H1 (cell line): ENCODE measurements around the gene NFIX. TPM values are rescaled to one million over a fixed set of nuclear protein-coding genes. Genes with fewer than 3 reads are reported as not detected.
A peak's percentile ranks its signal among the peaks of the same experiment; 100 is the strongest.
"Not testable (repeated sequence)": the region's sequence is repeated elsewhere in the genome, so short reads cannot be mapped to it uniquely, and the experiment has no call there.

Experiments used
- CTCF ChIA-PET: fragments of 300-600 bp; sonication (Branson Sonifier 250); formaldehyde crosslinking; loops from one replicate; lab custom pipeline; 2021; ENCODE audit not compliant: partially characterized antibody; lab: Charles Lee
- POLR2A ChIA-PET: fragments of 300-600 bp; sonication (Branson Sonifier 250); formaldehyde crosslinking; loops from one replicate; lab custom pipeline; 2021; ENCODE audit warnings: inconsistent platforms; ENCODE audit not compliant: partially characterized antibody; lab: Charles Lee
- DNase-seq, 2 experiments: peaks; one replicate each; pipeline versions ENCODE4 v3.0.0 to v3.0.0-alpha.2; 2010 to 2022; ENCODE audit warnings: low spot score in 2 of 2, low read depth in 1 of 2, mixed read lengths in 1 of 2
- FAIRE-seq: peaks from 2 replicates; lab custom pipeline; 2011; peaks lifted over from hg19 to GRCh38; lab: Jason Lieb, UNC
- H2AFZ ChIP-seq: 2 replicates; pipeline ENCODE4 v1.8.1; 2012; ENCODE audit warnings: low read length, inconsistent platforms
- H2AK5ac ChIP-seq: 2 replicates; pipeline ENCODE4 v1.6.1; 2013; ENCODE audit warnings: low read depth, low read length
- H2BK120ac ChIP-seq: replicated peaks from 2 replicates; pipeline ENCODE3; 2013; ENCODE audit warnings: low read depth, low read length, inconsistent platforms
- H2BK12ac ChIP-seq: 2 replicates; pipeline ENCODE4 v1.6.1; 2013; ENCODE audit warnings: low read depth, low read length
- H2BK15ac ChIP-seq: 2 replicates; pipeline ENCODE4 v1.6.1; 2013; ENCODE audit warnings: low read length
- H2BK20ac ChIP-seq: 2 replicates; pipeline ENCODE4 v1.6.1; 2013; ENCODE audit warnings: low read length
- H2BK5ac ChIP-seq: 2 replicates; pipeline ENCODE4 v1.6.1; 2013; ENCODE audit warnings: low read depth, low read length
- H3K14ac ChIP-seq: 2 replicates; pipeline ENCODE4 v1.6.1; 2013; ENCODE audit warnings: inconsistent platforms; ENCODE audit not compliant: insufficient read length
- H3K18ac ChIP-seq: 2 replicates; pipeline ENCODE4 v1.6.1; 2013; ENCODE audit warnings: low read length; ENCODE audit errors: extremely low read depth
- H3K23ac ChIP-seq: 2 replicates; pipeline ENCODE4 v1.6.1; 2013; ENCODE audit warnings: inconsistent platforms; ENCODE audit not compliant: insufficient read length
- H3K23me2 ChIP-seq: 2 replicates; pipeline ENCODE4 v1.6.1; 2013; ENCODE audit warnings: low read depth, low read length
- H3K27ac ChIP-seq: 2 replicates; pipeline ENCODE4 v1.6.1; 2011; ENCODE audit warnings: low read depth, low read length, inconsistent platforms
- H3K27me3 ChIP-seq, 4 experiments: replicated peaks in 1 of 4; 1 replicate in 1 of 4; 2 replicates in 3 of 4; pipeline versions ENCODE4 v1.6.1 to v1.8.1; 2011 to 2013; ENCODE audit warnings: low read length in 3 of 4, mild to moderate bottlenecking in 3 of 4, inconsistent platforms in 2 of 4, mixed read lengths in 2 of 4, moderate library complexity in 1 of 4; ENCODE audit not compliant: control insufficient read depth in 3 of 4, insufficient read depth in 3 of 4; ENCODE audit errors: extremely low read depth in 1 of 4
- H3K36me3 ChIP-seq, 4 experiments: 2 replicates each; pipeline versions ENCODE4 v1.6.1 to v1.8.1; 2011 to 2013; ENCODE audit warnings: mild to moderate bottlenecking in 4 of 4, low read length in 3 of 4, moderate library complexity in 2 of 4, control low read depth in 1 of 4, inconsistent platforms in 1 of 4; ENCODE audit not compliant: insufficient read depth in 4 of 4, control insufficient read depth in 2 of 4
- H3K4ac ChIP-seq: replicated peaks from 2 replicates; pipeline ENCODE3; 2013; ENCODE audit warnings: low read length, low read depth, mixed read lengths, inconsistent platforms; ENCODE audit not compliant: insufficient read length
- H3K4me1 ChIP-seq, 4 experiments: replicated peaks in 1 of 4; 1 replicate in 1 of 4; 2 replicates in 3 of 4; pipeline versions ENCODE4 v1.6.1 to v1.8.1; 2011 to 2013; ENCODE audit warnings: low read length in 3 of 4, inconsistent platforms in 2 of 4, mixed read lengths in 1 of 4; ENCODE audit not compliant: insufficient read depth in 4 of 4, control insufficient read depth in 3 of 4
- H3K4me2 ChIP-seq, 2 experiments: 2 replicates each; pipeline versions ENCODE4 v1.6.1 to v1.8.1; 2011 to 2013; ENCODE audit warnings: low read depth in 2 of 2, low read length in 2 of 2, control low read depth in 1 of 2, inconsistent platforms in 1 of 2, mild to moderate bottlenecking in 1 of 2; ENCODE audit not compliant: insufficient read depth in 1 of 2
- H3K4me3 ChIP-seq, 4 experiments: fragments of 200-600, 300-600 bp in 1 of 4; sonication (generic), shearing (Covaris generic), sonication (Bioruptor Twin) in 1 of 4; 2 replicates each; pipeline versions ENCODE4 v1.5.1 to v1.8.1; 2011 to 2016; ENCODE audit warnings: low read length in 4 of 4, low read depth in 3 of 4, control low read depth in 2 of 4, inconsistent platforms in 2 of 4, mild to moderate bottlenecking in 2 of 4, mixed read lengths in 1 of 4, moderate library complexity in 1 of 4; ENCODE audit not compliant: insufficient read depth in 2 of 4; ENCODE audit errors: extremely low read depth in 1 of 4
- H3K56ac ChIP-seq: replicated peaks from 2 replicates; pipeline ENCODE3; 2013; ENCODE audit warnings: low read depth, mild to moderate bottlenecking, mixed read lengths, low read length, inconsistent platforms; ENCODE audit not compliant: insufficient read length
- H3K79me1 ChIP-seq: 2 replicates; pipeline ENCODE4 v1.6.1; 2013; ENCODE audit warnings: low read depth, low read length, control low read depth
- H3K79me2 ChIP-seq, 2 experiments: 2 replicates each; pipeline versions ENCODE4 v1.6.1 to v1.8.1; 2012 to 2013; ENCODE audit warnings: low read length in 2 of 2, mild to moderate bottlenecking in 2 of 2, inconsistent platforms in 1 of 2; ENCODE audit not compliant: insufficient read depth in 2 of 2, control insufficient read depth in 1 of 2
- H3K9ac ChIP-seq, 4 experiments: replicated peaks in 1 of 4; 1 replicate in 1 of 4; 2 replicates in 3 of 4; pipeline versions ENCODE4 v1.6.1 to v1.8.1; 2011 to 2013; ENCODE audit warnings: low read depth in 3 of 4, low read length in 3 of 4, control low read depth in 2 of 4, mild to moderate bottlenecking in 2 of 4, moderate library complexity in 2 of 4, inconsistent platforms in 1 of 4; ENCODE audit errors: extremely low read depth in 1 of 4
- H3K9me3 ChIP-seq, 2 experiments: 2 replicates each; pipeline versions ENCODE4 v1.6.1 to v1.8.1; 2012 to 2013; ENCODE audit warnings: mild to moderate bottlenecking in 2 of 2, moderate library complexity in 2 of 2, control low read depth in 1 of 2, inconsistent platforms in 1 of 2, low read depth in 1 of 2, low read length in 1 of 2, mixed read lengths in 1 of 2; ENCODE audit not compliant: insufficient read depth in 2 of 2
- H4K20me1 ChIP-seq, 2 experiments: replicated peaks in 1 of 2; 2 replicates each; pipeline versions ENCODE3 to v1.8.1; 2011 to 2013; ENCODE audit warnings: inconsistent platforms in 2 of 2, low read length in 2 of 2, mild to moderate bottlenecking in 1 of 2; ENCODE audit not compliant: insufficient read depth in 2 of 2, control insufficient read depth in 1 of 2
- H4K5ac ChIP-seq: 2 replicates; pipeline ENCODE4 v1.6.1; 2013; ENCODE audit warnings: low read length, low read depth, mixed read lengths, inconsistent platforms; ENCODE audit not compliant: insufficient read length
- H4K8ac ChIP-seq: 2 replicates; pipeline ENCODE4 v1.8.0; 2013; ENCODE audit warnings: mild to moderate bottlenecking, moderate library complexity, low read length, inconsistent platforms; ENCODE audit not compliant: insufficient read depth; ENCODE audit errors: extremely low read depth
- H4K91ac ChIP-seq: replicated peaks from 2 replicates; pipeline ENCODE3; 2013; ENCODE audit warnings: low read length, mixed read lengths, inconsistent platforms; ENCODE audit not compliant: insufficient read length
- KDM1A ChIP-seq: fragments of 200-600, 300-600 bp; sonication (generic); IDR thresholded peaks from 2 replicates; pipeline ENCODE4 v1.7.1; 2016; ENCODE audit warnings: mild to moderate bottlenecking, low read length, borderline replicate concordance
- WGBS, 2 experiments: shearing (Covaris generic) in 1 of 2; methylation state at CpG; one replicate each; pipeline versions ENCODE4 v1.1.6 to v1.1.7; 2013 to 2015; ENCODE audit warnings: low lambda C conversion rate in 2 of 2, mixed read lengths in 2 of 2, inconsistent platforms in 1 of 2, low coverage in 1 of 2, missing lambda C conversion rate in 1 of 2; ENCODE audit not compliant: insufficient replicate concordance in 2 of 2, insufficient coverage in 1 of 2, insufficient read length in 1 of 2; ENCODE audit errors: extremely low coverage in 1 of 2, missing lambda C conversion rate in 1 of 2; 5-methylcytosine and 5-hydroxymethylcytosine counted together
- polyA plus RNA-seq, 7 experiments: library from polyadenylated mRNA; depleted of rRNA in 3 of 7; stranded (reverse) in 5 of 7; unstranded in 2 of 7; fragments of >200 nt in 5 of 7; fragments of 200-250 nt in 2 of 7; gene quantifications; 1 replicate in 5 of 7; 2 replicates in 1 of 7; 4 replicates in 1 of 7; pipeline versions ENCODE4 v1.2.1 to v1.2.3, GENCODE V29; 2011 to 2013; ENCODE audit warnings: missing spikeins in 2 of 7, mixed read lengths in 2 of 7
- total RNA-seq: library from RNA; stranded (reverse); fragmentation: NEBNext Ultra II Directional; extraction: Animal tissue kit (Norgen Biotek cat#: 25700); gene quantifications from 2 replicates; pipeline ENCODE4 v1.2.1, GENCODE V29; 2021

NFIX gene
- total and polyA plus RNA-seq, 2 of the 8 experiments (the other 6 are each of a cell fraction or from before 2014, with no cell fraction given): 0.03 to 0.20 TPM

DNA sequence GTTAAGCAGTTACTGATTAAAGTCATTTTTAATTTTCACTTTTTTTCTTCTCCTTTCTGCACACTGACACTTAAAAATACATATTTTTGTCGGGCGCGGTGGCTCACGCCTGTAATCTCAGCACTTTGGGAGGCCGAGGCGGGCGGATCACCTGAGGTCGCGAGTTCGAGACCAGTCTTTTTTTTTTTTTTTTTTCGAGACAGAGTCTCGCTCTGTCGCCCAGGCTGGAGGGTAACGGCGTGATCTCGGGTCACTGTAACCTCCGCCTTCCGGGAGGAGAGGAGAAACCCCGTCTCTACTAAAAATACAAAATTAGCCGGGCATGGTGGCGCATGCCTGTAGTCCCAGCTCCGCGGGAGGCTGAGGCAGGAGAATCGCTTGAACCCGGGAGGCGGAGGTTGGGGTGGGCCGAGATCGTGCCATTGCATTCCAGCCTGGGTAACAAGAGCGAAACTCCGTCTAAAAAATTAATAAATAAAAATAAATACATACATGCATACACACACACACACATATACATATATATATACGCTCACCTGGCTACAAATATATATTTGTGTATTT lies 37.8 kb upstream of the NFIX start:
- H3K27me3 ChIP-seq, H2BK15ac ChIP-seq, H3K23ac ChIP-seq, H2BK120ac ChIP-seq, FAIRE-seq, H3K4me1 ChIP-seq, H3K18ac ChIP-seq, DNase-seq, H3K79me1 ChIP-seq, H2BK5ac ChIP-seq, H4K8ac ChIP-seq, H4K5ac ChIP-seq, H3K56ac ChIP-seq, H2AK5ac ChIP-seq, H2BK20ac ChIP-seq, H3K23me2 ChIP-seq, H2AFZ ChIP-seq, H4K91ac ChIP-seq, H4K20me1 ChIP-seq, H3K14ac ChIP-seq, H3K27ac ChIP-seq, H3K9me3 ChIP-seq, H3K9ac ChIP-seq, H3K4ac ChIP-seq, H2BK12ac ChIP-seq: not testable (repeated sequence)
- ChIA-PET POLR2A (interaction anchor here (0.8 to 8.1 kb wide), 8 partner anchors 5 to 72 kb away, joined by 3 to 71 read pairs (median 22); partner anchors contain the start of genes CALR, FARSA, GCDH and KLF1), CTCF (interaction anchor here (6.7 kb wide), 1 partner anchor 9 kb away, joined by 62 read pairs; no protein-coding TSS in a partner anchor)
- peak overlapping the region; percentile 67 to 81; a peak in 3 of 4 replicates for H3K4me2 ChIP-seq
- H3K36me3 ChIP-seq: peaks cover 0 to 19% (median 3%) of the 10 kb centered on the region in 4 experiments; a peak in 4 of 8 replicates
- WGBS, 2 experiments: 89% methylated on average over 16 of the region's 31 CpGs; no CpG with 5 or more reads in 1 of the 2 experiments
- H3K79me2 ChIP-seq: peaks cover 4 to 27% of the 10 kb centered on the region in 2 experiments; a peak in 3 of 4 replicates
- peak; percentile 45; the same call in 1 of the 2 replicates for TF ChIP-seq KDM1A
- H3K4me3 ChIP-seq: peak overlapping the region; percentile 82 to 91 (median 88)
